GM18517 (cell line): ENCODE results near the gene DRD3.

Experiments
- ATAC-seq: cut with Tn5 transposase; IDR thresholded peaks from one replicate; pipeline ENCODE4 v1.9.1; 2021; ENCODE audit warnings: mild to moderate bottlenecking, moderate library complexity; ENCODE audit not compliant: unreplicated experiment

DRD3 gene

GRCh38 chr3:114178770-114179368 is at the start of gene DRD3:
TSS of gene DRD3 (minus strand) at chr3:114179052. CDS start at chr3:114171992, 7,060 bp downstream.
- no peak for ATAC-seq

DNA sequence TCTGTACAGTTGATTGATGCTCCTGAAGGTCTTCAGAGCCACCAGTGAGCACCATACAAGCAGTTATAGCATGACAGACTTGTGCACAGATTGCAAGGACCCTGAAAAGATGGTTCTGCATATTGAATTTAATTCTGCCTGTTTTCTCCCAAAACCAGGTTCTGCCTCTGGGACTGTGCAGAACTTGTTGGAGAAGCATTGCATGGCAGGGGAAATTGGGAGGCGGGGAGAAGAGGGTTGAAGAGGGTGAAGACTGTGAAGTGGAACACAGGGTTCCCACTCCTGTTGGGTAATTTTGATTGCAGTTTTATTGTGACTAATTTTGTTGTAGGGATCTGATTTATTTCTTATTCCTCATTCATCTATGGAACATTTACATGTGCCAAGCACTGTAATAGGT is 48.2 kb upstream of the DRD3 start:
- no peak for ATAC-seq

- ATAC-seq: no peak
Observed at GRCh38 chr3:114226313-114226712, 47.5 kb upstream of the DRD3 start.

GRCh38 chr3:114223143-114223542 is 44.3 kb upstream of the DRD3 start:
- peak; percentile 94 for ATAC-seq

DNA sequence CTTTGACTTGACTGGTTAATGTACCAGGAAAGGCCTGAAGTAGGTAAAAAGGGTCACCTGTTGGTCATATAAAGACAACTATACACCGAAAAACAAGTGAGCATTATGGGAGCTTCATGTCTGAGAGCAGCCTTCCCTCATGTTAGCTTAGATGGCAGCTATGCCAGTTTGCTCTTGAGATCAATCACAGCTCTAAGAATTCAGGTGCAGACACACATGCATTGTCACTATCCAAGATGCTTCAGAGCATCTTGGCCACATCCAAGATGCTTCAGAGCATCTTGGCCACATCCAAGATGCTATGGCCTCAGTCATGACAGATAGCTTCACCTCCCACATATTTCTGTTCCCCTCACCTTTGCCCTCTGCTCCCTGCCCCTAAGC is 43.0 kb upstream of the DRD3 start:
- ATAC-seq: no peak

DNA sequence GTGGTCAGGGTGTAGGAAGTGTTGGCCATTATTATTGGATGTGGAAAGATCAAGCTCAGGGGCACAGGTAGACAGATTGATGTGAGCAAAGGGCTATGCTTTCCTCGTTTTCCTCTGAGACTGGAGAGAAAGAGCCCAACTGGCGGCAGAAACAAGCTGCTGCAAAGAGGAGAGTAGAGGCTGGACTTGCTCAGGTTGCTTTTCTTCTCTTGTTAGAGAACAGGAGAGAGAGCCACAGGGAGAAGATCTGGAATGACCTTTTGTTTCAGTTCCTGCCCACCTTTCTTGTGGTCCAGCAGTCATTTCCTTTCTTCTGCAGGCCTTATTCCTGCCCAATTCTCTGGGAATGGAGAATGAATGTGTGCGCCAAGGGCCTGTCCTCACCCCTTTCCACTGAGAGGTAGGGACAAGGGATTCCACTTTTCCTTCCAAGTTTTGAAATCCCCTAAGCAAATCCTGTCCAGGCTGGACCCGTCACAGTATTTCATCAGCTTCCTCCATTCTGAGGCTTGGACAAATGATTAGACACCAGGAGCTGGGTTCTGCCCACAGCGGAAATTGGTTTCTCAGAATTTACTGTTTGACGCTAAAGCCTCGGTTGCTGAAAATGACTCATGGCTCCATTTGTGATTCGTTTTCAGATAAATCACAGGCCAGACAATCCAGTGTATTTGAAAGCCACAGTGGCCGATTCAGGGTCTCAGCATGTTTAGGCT is 42.5 kb upstream of the DRD3 start:
- ATAC-seq: no peak

- ATAC-seq: no peak
Observed at GRCh38 chr3:114219741-114220140, 40.9 kb upstream of the DRD3 start.

- no peak for ATAC-seq
Observed at GRCh38 chr3:114218578-114219185, 39.8 kb upstream of the DRD3 start.

GRCh38 chr3:114218006-114218405 is 39.2 kb upstream of the DRD3 start:
- no peak for ATAC-seq

GRCh38 chr3:114217266-114217665 is 38.4 kb upstream of the DRD3 start:
- no peak for ATAC-seq

- ATAC-seq: no peak
Observed at GRCh38 chr3:114216186-114216970, 37.5 kb upstream of the DRD3 start.

DNA sequence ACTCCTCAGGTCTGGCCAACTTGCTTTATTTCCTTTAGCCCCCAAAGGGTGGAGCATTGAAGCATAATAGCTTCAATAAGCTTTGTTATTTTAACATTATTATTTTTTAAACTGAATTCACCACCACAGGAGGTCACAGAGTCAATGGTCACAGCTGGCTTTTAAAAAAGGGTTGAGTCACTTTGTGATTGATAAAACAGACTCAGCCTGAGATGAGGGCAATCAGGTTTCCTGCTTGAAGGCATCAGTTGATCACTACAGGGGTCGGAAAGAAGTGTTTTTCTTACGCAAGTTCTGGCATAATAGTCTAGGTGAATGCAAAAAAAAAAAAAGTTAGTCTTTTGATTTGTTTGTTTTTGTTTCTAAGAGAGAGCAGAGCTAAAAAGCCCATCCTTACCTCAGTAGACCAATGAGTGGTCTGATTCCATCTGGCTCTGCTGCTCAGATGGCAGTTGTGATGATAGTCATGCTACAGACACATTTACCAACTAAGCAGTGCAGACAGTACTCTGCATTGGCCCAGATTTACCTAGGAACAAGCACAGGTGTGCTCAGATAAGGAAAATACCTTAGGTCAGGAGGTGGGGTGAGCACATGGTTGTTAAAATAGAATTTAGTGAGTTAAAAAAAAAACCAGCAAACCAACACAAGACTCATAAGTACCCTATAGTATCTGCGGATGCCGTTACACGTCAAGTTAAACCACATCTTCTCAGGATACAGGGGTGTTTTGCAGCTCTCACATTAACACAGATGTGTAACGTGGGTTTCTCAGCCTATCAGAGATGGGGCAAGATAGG is 35.9 kb upstream of the DRD3 start:
- no peak for ATAC-seq

DNA sequence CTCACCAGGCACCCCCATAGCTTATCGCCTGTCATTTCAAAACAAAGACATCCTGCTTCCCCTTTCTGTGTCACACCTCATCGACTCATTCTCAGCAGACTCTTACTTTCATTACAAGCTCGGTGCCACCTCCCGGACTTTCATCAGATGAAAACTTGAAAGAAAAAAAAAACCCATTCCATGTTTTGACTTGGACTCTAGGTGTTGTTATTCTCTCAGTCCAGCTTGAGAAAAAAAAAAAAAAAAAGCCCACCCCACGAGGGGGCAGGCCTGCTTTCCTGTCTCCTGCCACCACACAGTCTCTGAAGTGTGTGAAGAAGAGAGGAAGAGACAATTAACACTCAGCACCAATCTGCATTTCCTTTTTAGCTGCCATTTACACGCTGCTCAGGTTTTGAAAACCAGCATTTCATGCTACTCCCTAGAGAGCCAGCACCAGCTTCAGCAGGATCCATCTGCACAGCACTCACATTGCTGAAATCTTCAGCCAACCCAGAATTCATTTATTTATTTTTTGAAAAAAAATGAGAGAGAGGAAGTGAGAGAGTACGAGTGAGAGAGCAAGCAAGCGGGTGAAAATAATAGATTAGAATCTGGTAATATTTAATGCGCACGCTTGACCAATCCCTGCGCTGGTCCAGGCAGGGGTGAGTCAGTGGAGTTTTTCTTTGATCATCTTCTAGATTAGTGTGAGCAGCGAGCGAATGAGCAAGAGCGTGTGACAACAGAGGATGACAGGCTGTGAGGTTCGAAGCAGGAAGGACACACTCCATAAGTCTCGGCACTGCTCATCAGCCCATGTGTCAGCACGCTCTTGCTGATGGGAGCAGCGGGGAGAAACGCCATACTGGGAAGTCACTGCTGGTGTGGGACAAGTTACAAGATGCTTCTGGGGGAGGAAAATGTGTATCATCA is 35.0 kb upstream of the DRD3 start:
- peak; percentile 90 for ATAC-seq

DNA sequence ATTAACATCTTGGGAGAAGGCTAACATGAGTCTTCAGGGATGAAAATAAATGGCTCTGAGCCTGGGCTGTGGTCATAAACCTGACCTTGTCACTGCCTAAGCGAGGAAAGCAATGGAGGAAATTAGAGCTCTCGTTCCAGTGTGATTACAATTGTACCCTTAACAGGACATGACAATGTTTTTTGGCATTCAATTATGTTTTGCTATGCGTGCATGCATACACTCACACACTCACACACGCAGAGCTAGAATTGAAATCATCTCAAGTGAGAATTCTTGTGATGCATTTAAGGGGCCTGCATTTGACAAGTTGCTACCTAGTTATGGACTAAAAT is 34.4 kb upstream of the DRD3 start:
- peak; percentile 9 for ATAC-seq

- ATAC-seq: no peak
Observed at GRCh38 chr3:114212646-114213045, 33.8 kb upstream of the DRD3 start.

GRCh38 chr3:114207768-114208167 is 28.9 kb upstream of the DRD3 start:
- ATAC-seq: peak; percentile 79

DNA sequence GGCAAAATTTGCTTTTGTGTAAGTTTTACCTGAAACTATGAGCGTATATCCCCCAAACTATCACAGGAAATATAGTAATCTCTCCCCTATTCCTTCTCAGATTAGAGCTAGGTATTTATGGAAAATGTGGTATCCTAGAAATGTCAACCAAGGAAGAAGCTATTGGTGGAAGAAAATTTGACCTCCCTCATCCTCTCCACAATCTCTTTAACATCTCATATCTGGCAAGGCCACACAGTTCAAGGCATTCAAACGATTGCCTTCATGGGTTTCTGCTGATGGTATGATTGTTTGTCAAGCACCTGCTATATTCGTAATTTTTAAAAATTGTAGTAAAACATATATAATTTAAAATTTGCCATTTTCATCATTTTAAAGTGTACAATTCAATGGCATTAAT is 27.5 kb upstream of the DRD3 start:
- ATAC-seq: no peak

DNA sequence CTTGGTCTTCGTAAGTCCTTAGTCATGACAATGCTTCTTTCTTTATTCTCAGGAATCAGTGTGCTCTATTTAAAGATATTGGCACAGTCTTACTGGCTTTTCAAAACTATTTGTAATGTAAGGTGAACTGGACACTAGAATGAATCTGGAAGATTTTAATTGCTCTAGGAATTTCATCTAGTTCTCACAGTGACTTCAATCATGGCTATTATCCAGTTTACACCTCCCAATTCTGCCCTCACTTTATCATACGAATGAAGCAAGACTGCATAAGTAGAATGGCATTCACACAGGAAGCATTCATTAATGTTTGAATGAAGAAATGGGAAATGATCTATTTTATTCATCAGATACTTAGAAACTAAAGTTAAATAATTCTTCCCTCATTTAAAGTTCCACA is 26.7 kb upstream of the DRD3 start:
- no peak for ATAC-seq

- no peak for ATAC-seq
Observed at GRCh38 chr3:114194750-114195149, 15.9 kb upstream of the DRD3 start.

GRCh38 chr3:114192136-114192535 is 13.3 kb upstream of the DRD3 start:
- ATAC-seq: no peak
